Kasumi-1 (cell line): ENCODE data around the gene RPL9.
A peak's percentile ranks its signal among the peaks of the same experiment; 100 is the strongest.
"Not testable (repeated sequence)": the region's sequence is repeated elsewhere in the genome, so short reads cannot be mapped to it uniquely, and the experiment has no call there.

Source experiments
- DNase-seq, 2 experiments: peaks; one replicate each; lab custom pipeline; 2025; lab: John Stamatoyannopoulos, UW

RPL9 gene

DNA sequence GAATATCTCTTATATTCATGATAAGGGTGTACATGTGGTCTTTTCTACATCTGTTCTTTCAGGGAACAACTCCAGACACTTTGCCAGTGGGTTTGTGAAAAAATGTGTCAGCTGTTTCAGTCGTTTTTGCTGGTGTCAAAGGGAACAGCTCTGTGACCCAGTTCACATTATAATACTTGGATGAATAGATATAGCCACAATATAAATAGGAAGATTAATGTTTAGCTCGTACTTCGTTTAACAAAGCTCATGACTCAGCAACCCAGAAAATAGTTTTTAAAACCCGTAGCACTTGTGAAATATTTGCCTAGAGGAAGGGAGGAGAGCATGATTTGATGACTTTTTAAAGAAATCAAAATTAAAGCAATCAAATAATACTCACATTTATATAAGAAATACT is 8.0 kb upstream of the RPL9 start:
- DNase-seq = no peak

DNA sequence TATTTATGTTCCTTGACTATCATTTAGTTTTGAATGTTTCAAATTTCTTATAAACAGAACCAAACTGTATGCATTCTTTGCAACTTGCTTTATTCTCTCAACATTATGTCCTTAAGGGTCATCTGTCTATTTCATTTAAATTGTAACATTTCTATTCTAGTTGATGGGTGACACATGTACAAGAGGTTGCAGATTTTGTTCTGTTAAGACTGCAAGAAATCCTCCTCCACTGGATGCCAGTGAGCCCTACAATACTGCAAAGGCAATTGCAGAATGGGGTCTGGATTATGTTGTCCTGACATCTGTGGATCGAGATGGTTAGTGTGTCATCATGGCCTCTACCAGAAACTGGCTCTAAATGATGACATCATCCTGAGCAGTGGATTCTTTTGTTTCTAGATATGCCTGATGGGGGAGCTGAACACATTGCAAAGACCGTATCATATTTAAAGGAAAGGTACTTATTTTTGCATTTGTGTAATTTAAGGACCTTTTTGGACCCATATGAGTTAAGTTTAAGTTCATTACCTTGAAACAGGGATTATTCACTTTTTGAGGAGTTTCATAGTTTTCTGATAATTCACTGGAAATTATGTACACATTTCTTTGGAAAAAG is 6.3 kb upstream of the RPL9 start:
- peak; percentile 92 to 93 for DNase-seq

GRCh38 chr4:39458161-39458504 is 589 bp downstream of the RPL9 start:
- DNase-seq = not testable (repeated sequence)

GRCh38 chr4:39456946-39457763 is 1.6 kb downstream of the RPL9 start:
- no peak for DNase-seq

DNA sequence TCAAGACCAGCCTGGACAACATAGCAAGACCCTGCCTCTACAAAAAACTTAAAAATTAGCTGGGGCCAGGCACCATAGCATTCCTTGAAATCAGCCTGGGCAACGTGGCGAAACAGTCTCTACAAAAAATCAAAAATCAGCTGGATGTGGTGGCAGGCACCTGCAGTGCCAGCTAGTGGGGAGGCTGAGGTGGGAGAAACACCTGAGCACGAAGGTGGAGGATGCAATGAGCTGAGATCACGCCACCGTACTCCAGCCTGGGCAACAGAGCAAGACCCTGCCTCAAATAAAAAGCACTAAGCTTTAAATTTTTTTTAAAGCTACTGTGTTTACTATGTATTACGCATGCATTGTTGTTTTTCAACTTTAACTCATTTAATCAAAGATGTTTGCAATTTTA is 3.2 kb downstream of the RPL9 start:
- DNase-seq = no peak

- no peak for DNase-seq
These were observed 5.0 kb downstream of the RPL9 start for GRCh38 chr4:39453738-39454137.

GRCh38 chr4:39452860-39453587 is 5.7 kb downstream of the RPL9 start:
- no peak for DNase-seq

- no peak for DNase-seq
These were observed 6.4 kb downstream of the RPL9 start for GRCh38 chr4:39452153-39452859.

- no peak for DNase-seq
These were observed 7.2 kb downstream of the RPL9 start for GRCh38 chr4:39451423-39452023.

DNA sequence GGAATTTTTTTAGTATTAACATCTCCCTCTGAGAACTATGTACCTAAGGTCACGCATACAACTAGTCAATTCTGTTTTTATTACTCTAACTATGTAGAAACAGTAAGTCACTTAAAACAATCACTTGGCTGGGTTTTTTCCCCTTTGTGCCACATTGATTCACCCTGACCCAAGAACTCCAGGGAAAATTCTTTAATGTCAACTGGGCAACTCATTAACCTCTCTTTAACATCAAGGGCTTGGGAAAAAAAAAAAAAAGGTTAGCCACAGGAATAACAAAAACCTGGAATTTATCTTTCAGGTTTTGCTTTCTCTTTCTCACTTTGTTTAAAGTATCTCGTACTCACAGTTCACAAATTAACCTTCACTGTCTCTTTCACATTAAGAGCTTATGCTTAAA is 8.1 kb downstream of the RPL9 start:
- no peak for DNase-seq

DNA sequence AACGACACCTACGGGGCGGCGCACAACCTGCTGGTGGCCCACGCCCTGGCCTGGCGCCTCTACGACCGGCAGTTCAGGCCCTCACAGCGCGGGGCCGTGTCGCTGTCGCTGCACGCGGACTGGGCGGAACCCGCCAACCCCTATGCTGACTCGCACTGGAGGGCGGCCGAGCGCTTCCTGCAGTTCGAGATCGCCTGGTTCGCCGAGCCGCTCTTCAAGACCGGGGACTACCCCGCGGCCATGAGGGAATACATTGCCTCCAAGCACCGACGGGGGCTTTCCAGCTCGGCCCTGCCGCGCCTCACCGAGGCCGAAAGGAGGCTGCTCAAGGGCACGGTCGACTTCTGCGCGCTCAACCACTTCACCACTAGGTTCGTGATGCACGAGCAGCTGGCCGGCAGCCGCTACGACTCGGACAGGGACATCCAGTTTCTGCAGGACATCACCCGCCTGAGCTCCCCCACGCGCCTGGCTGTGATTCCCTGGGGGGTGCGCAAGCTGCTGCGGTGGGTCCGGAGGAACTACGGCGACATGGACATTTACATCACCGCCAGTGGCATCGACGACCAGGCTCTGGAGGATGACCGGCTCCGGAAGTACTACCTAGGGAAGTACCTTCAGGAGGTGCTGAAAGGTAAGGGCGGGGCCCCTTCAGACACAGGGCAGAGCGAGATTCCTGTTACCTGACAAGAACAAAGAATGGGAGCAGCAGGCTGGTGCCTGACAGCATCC is 11.7 kb downstream of the RPL9 start:
- no peak for DNase-seq

- no peak for DNase-seq
These were observed 12.3 kb downstream of the RPL9 start for GRCh38 chr4:39446483-39446841.

DNA sequence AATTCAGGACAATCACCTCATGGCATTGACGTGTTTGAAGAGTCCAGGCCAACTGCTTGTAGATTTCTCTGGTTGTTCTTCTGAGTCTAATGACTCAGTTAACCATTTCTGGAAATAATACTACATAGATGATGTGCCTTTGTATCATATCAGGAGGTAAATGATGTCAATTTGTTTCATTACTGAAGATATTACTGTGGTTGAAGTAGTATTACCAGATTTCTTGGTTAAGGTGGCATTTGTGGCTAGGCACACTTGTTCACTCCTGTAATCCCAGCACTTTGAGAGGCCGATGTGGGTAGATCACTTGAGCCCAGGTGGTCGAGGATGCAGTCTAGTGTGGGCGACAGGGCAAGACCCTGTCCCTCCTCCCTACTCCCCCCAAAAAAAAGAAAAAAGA is 15.7 kb downstream of the RPL9 start:
- no peak for DNase-seq

- DNase-seq = no peak
These were observed 17.1 kb downstream of the RPL9 start for GRCh38 chr4:39441593-39441992.

GRCh38 chr4:39435659-39436563 is 22.8 kb downstream of the RPL9 start:
- DNase-seq = peak in 1 of 2 experiments; percentile 17

DNA sequence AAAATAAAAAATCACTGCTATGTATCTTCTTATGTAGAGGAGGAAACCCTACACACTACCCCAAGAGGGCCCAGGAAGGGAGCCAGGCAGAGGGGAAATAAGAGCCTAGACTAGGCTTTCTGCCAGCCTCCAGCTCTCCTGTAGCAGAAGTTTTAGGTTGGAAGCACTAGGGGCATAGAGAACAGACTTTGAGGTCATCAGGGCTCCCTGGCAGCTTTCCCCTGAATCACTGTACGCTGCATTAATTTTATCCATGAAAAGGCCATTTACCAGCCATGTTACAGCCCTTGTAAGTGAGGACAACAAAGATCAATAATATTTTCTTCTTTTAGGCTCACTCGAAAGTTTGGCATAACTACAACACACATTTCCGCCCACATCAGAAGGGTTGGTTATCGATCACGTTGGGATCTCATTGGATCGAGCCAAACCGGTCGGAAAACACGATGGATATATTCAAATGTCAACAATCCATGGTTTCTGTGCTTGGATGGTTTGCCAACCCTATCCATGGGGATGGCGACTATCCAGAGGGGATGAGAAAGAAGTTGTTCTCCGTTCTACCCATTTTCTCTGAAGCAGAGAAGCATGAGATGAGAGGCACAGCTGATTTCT is 24.7 kb downstream of the RPL9 start:
- DNase-seq = no peak

- DNase-seq = no peak
These were observed 29.0 kb downstream of the RPL9 start for GRCh38 chr4:39429476-39430334.

GRCh38 chr4:39427520-39428114 is 31.1 kb downstream of the RPL9 start:
- DNase-seq = no peak

DNA sequence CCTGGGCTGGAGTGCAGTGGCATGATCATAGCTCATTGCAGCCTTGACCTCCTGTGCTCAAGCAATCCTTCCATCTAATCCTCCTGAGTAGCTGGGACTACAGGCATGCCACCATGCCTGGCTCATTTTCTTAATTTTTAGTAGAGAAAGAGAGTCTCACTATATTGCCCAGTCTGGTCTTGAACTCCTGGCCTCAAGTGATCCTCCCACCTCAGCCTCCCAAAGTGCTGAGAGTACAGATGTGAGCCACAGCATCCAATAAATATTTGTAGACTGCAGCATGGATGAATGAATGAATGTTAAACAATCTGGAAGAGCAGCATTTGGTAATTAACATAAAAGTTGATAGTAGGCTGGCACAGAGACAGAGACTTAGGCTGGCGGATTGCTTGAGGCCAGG is 32.0 kb downstream of the RPL9 start:
- DNase-seq = no peak
